ENCODE results near the gene HS6ST1.

GRCh38 chr2:128315122-128315828, 3.4 kb downstream of the HS6ST1 start:
- no peak for TF ChIP-seq CTCF (conservative IDR thresholded peaks at IDR 0.05; ENCODE audit: low read depth, low read length)
- no peak for TF ChIP-seq EZH2 (IDR thresholded peaks at IDR 0.05; ENCODE audit: borderline replicate concordance, low read depth, low read length, poor library complexity, severe bottlenecking)

All from A673 (cell line).